K562 (cell line): Measurements from ENCODE around the gene NOS2. TPM values are rescaled to one million over a fixed set of nuclear protein-coding genes. Genes with fewer than 3 reads are reported as not detected.

Experiments used
- ADNP ChIP-seq: fragments of 200-800 bp; sonication (Bioruptor generic); IDR thresholded peaks from 2 replicates; pipeline ENCODE4 v1.6.1; 2016; ENCODE audit warnings: missing genetic modification characterization, missing compliant biosample characterization
- CCNT2 ChIP-seq: IDR thresholded peaks from 2 replicates; pipeline ENCODE4 v1.6.1; 2011; ENCODE audit warnings: borderline replicate concordance, low read depth, mild to moderate bottlenecking, moderate library complexity, mixed read lengths, low read length; ENCODE audit not compliant: insufficient read length; ENCODE audit errors: extremely low read depth
- DMBX1 ChIP-seq: fragments of 250-450 bp; sonication (Bioruptor Pico); IDR thresholded peaks from 2 replicates; pipeline ENCODE4 v1.8.0; 2022; ENCODE audit warnings: inconsistent platforms, mild to moderate bottlenecking, moderate library complexity, borderline replicate concordance
- EZH2 ChIP-seq: IDR thresholded peaks from 2 replicates; pipeline ENCODE4 v1.6.1; 2012; ENCODE audit warnings: low read depth, mild to moderate bottlenecking, inconsistent platforms, low read length, borderline replicate concordance
- KDM5B ChIP-seq: fragments of 200-600 bp; sonication (generic); IDR thresholded peaks from 2 replicates; pipeline ENCODE4 v1.6.1; 2012; ENCODE audit warnings: low read depth, mild to moderate bottlenecking, moderate library complexity, low read length, control low read depth, inconsistent platforms; ENCODE audit not compliant: insufficient replicate concordance
- KLF10 ChIP-seq: fragments of 250-450 bp; sonication (Bioruptor Pico); IDR thresholded peaks from 2 replicates; pipeline ENCODE4 v1.6.1; 2021; ENCODE audit warnings: matching md5 sums
- L3MBTL2 ChIP-seq: fragments of 450-650 bp; IDR thresholded peaks from 2 replicates; pipeline ENCODE4 v1.6.1; 2016; ENCODE audit warnings: mild to moderate bottlenecking, moderate library complexity
- LCOR ChIP-seq: sonication (generic); formaldehyde crosslinking; IDR thresholded peaks from 2 replicates; pipeline ENCODE4 v1.8.0; 2022; ENCODE audit warnings: mild to moderate bottlenecking, missing genetic modification reagents
- MTA3 ChIP-seq: fragments of 450-650 bp; formaldehyde crosslinking; IDR thresholded peaks from 2 replicates; pipeline ENCODE4 v1.6.1; 2017; ENCODE audit warnings: mild to moderate bottlenecking, borderline replicate concordance
- NFE2 ChIP-seq: IDR thresholded peaks from 2 replicates; pipeline ENCODE4 v1.6.1; 2014; ENCODE audit warnings: antibody characterized with exemption, low read depth
- PKNOX1 ChIP-seq: fragments of 450-650 bp; IDR thresholded peaks from 2 replicates; pipeline ENCODE4 v1.6.1; 2016
- RBM25 ChIP-seq: fragments of 200-400 bp; formaldehyde crosslinking; IDR thresholded peaks from 2 replicates; pipeline ENCODE4 v1.6.1; 2018; ENCODE audit warnings: low read length, low read depth, moderate library complexity; ENCODE audit not compliant: severe bottlenecking
- RCOR1 ChIP-seq, 2 experiments: IDR thresholded peaks; 2 replicates each; pipeline ENCODE4 v1.6.1; 2012; ENCODE audit warnings: low read depth in 2 of 2, low read length in 2 of 2, borderline replicate concordance in 1 of 2, improper control_type of control experiment in 1 of 2
- SMARCA5 ChIP-seq: fragments of 450-650 bp; IDR thresholded peaks from 2 replicates; pipeline ENCODE4 v1.6.1; 2016
- TBL1XR1 ChIP-seq, 2 experiments: IDR thresholded peaks; 2 replicates each; pipeline ENCODE4 v1.6.1; 2012; ENCODE audit warnings: improper control_type of control experiment in 2 of 2, low read length in 2 of 2, mild to moderate bottlenecking in 1 of 2
- TCF3 ChIP-seq: sonication (generic); formaldehyde crosslinking; IDR thresholded peaks from 2 replicates; pipeline ENCODE4 v1.4.0; 2020; ENCODE audit warnings: mild to moderate bottlenecking, missing genetic modification reagents
- TCF7 ChIP-seq: sonication (generic); IDR thresholded peaks from 2 replicates; pipeline ENCODE4 v1.6.1; 2016; ENCODE audit warnings: antibody characterized with exemption, borderline replicate concordance
- TOE1 ChIP-seq, 2 experiments: fragments of 450-650 bp in 1 of 2; sonication (generic) in 1 of 2; formaldehyde crosslinking in 1 of 2; IDR thresholded peaks; 2 replicates each; pipeline versions ENCODE4 v1.7.1 to v1.8.0; 2016 to 2022; ENCODE audit warnings: borderline replicate concordance in 2 of 2, mild to moderate bottlenecking in 2 of 2, antibody characterized with exemption in 1 of 2, inconsistent platforms in 1 of 2, low read depth in 1 of 2, missing genetic modification reagents in 1 of 2, moderate library complexity in 1 of 2
- ZNF324 ChIP-seq: fragments of 250-450 bp; sonication (Bioruptor Pico); IDR thresholded peaks from 2 replicates; pipeline ENCODE4 v1.4.0; 2020; ENCODE audit warnings: mild to moderate bottlenecking
- polyA plus RNA-seq, 8 experiments: library from polyadenylated mRNA; depleted of rRNA in 4 of 8; stranded (reverse) in 5 of 8; unstranded in 3 of 8; fragments of >200 nt; fragmentation: Nextera tagmentation in 2 of 8; fragmentation: Illumina TruSeq in 1 of 8; extraction: Ambion mirVana in 2 of 8; extraction: Trizol in 1 of 8; gene quantifications; 2 replicates each; pipeline versions ENCODE4 v1.2.1 to v1.2.3, GENCODE V29; 2011 to 2014; ENCODE audit warnings: inconsistent platforms in 1 of 8, missing spikeins in 1 of 8
- total RNA-seq, 7 experiments: library from RNA; depleted of rRNA in 6 of 7; stranded (reverse); fragments of >200 nt in 6 of 7; fragmentation: Illumina TruSeq in 2 of 7; extraction: Trizol in 2 of 7; gene quantifications; 2 replicates each; pipeline versions ENCODE4 v1.2.1 to v1.2.3, GENCODE V29; 2011 to 2021; ENCODE audit warnings: low replicate concordance in 1 of 7
- TF ChIP-seq, protein P1 (sequence below): fragments of 250-450 bp; sonication (Bioruptor Pico); IDR thresholded peaks from 2 replicates; pipeline ENCODE4 v1.8.0; 2022; ENCODE audit warnings: moderate library complexity, mild to moderate bottlenecking, inconsistent platforms
- TF ChIP-seq, protein P2 (sequence below): fragments of 450-650 bp; formaldehyde crosslinking; IDR thresholded peaks from 2 replicates; pipeline ENCODE4 v1.4.0; 2020; ENCODE audit warnings: mild to moderate bottlenecking, moderate library complexity

NOS2 gene
- total and polyA plus RNA-seq, 9 of the 15 experiments (the other 6 are each of a cell fraction or from before 2014, with no cell fraction given): not detected

- TF ChIP-seq TOE1 (IDR thresholded peaks at IDR 0.05; ENCODE audit: borderline replicate concordance) (0 out of 2 replicates have a peak, but pooled peaks have one; percentile 36), TOE1 (CRISPR knock-in tag; IDR thresholded peaks at IDR 0.05; ENCODE audit: borderline replicate concordance, low read depth) (no peak), ADNP (tag) (peak; percentile 65), TBL1XR1 (IDR thresholded peaks at IDR 0.05; ENCODE audit: low read length in 2 of 2) (0 out of 4 replicates have a peak, but pooled peaks of 1 of the 2 experiments have one; percentile 14), NFE2 (no peak), KLF10 (CRISPR knock-in tag) (no peak), L3MBTL2 (0 out of 2 replicates have a peak, but pooled peaks have one; percentile 17), LCOR (CRISPR knock-in tag) (no peak), KDM5B (no peak), DMBX1 (CRISPR knock-in tag) (no peak), EZH2 (no peak), SMARCA5 (peak; percentile 70; the same call in 1 of the 2 replicates), MTA3 (0 out of 2 replicates have a peak, but pooled peaks have one; percentile 30), PKNOX1 (no peak), TCF3 (CRISPR knock-in tag) (no peak), RBM25 (peak; percentile 70), CCNT2 (no peak), ZNF324 (no peak), TCF7 (no peak), RCOR1 (IDR thresholded peaks at IDR 0.05; ENCODE audit: borderline replicate concordance in 1 of 2, low read depth in 2 of 2, low read length in 2 of 2) (peak in 1 of 2 experiments; percentile 78; a peak in 2 of 4 replicates)
- TF ChIP-seq, protein P1, sequence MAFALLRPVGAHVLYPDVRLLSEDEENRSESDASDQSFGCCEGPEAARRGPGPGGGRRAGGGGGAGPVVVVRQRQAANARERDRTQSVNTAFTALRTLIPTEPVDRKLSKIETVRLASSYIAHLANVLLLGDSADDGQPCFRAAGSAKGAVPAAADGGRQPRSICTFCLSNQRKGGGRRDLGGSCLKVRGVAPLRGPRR (CRISPR knock-in tag): no peak
- TF ChIP-seq, protein P2, sequence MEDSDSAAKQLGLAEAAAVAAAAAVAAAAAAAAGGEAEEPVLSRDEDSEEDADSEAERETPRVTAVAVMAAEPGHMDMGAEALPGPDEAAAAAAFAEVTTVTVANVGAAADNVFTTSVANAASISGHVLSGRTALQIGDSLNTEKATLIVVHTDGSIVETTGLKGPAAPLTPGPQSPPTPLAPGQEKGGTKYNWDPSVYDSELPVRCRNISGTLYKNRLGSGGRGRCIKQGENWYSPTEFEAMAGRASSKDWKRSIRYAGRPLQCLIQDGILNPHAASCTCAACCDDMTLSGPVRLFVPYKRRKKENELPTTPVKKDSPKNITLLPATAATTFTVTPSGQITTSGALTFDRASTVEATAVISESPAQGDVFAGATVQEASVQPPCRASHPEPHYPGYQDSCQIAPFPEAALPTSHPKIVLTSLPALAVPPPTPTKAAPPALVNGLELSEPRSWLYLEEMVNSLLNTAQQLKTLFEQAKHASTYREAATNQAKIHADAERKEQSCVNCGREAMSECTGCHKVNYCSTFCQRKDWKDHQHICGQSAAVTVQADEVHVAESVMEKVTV (CRISPR knock-in tag): peak; percentile 79
These were observed 40.1 kb downstream of the NOS2 start (continued) for GRCh38 chr17:27760069-27760885.
